GM21423 (cell line): ENCODE measurements around the gene NFKBIZ.
"Not testable (repeated sequence)": the region's sequence is repeated elsewhere in the genome, so short reads cannot be mapped to it uniquely, and the experiment has no call there.

ENCODE experiments used
- ATAC-seq: cut with Tn5 transposase; IDR thresholded peaks from one replicate; pipeline ENCODE4 v1.9.1; 2021; ENCODE audit warnings: mild to moderate bottlenecking, moderate library complexity; ENCODE audit not compliant: unreplicated experiment

NFKBIZ gene

GRCh38 chr3:101868534-101869464, 19.5 kb downstream of the NFKBIZ start:
- ATAC-seq, result no peak

GRCh38 chr3:101870138-101870537, 20.8 kb downstream of the NFKBIZ start:
- ATAC-seq, result no peak

GRCh38 chr3:101873619-101874018, 24.3 kb downstream of the NFKBIZ start:
- ATAC-seq, result no peak

- no peak for ATAC-seq
These were observed 26.8 kb downstream of the NFKBIZ start for GRCh38 chr3:101876142-101876541.

- ATAC-seq, result no peak
These were observed 29.3 kb downstream of the NFKBIZ start for GRCh38 chr3:101878589-101878988.

GRCh38 chr3:101879102-101879501, 29.8 kb downstream of the NFKBIZ start:
- no peak for ATAC-seq

GRCh38 chr3:101879623-101880284, 30.4 kb downstream of the NFKBIZ start:
- no peak for ATAC-seq

- ATAC-seq, result no peak
These were observed 35.5 kb downstream of the NFKBIZ start for GRCh38 chr3:101884776-101885175.

- ATAC-seq, result not testable (repeated sequence)
These were observed 36.3 kb downstream of the NFKBIZ start for GRCh38 chr3:101885584-101885983.

GRCh38 chr3:101886626-101887025, 37.3 kb downstream of the NFKBIZ start:
- no peak for ATAC-seq

- no peak for ATAC-seq
These were observed 39.3 kb downstream of the NFKBIZ start for GRCh38 chr3:101888653-101889052.

GRCh38 chr3:101890716-101891115, 41.4 kb downstream of the NFKBIZ start:
- ATAC-seq, result no peak

- no peak for ATAC-seq
These were observed 43.3 kb downstream of the NFKBIZ start for GRCh38 chr3:101892648-101893047.

GRCh38 chr3:101896083-101896757, 46.9 kb downstream of the NFKBIZ start:
- no peak for ATAC-seq

- no peak for ATAC-seq
These were observed 47.7 kb downstream of the NFKBIZ start for GRCh38 chr3:101897013-101897412.

GRCh38 chr3:101898039-101898438, 48.7 kb downstream of the NFKBIZ start:
- no peak for ATAC-seq

- peak; percentile 88 for ATAC-seq
These were observed 49.4 kb downstream of the NFKBIZ start for GRCh38 chr3:101898752-101899169.

- ATAC-seq, result no peak
These were observed 51.0 kb downstream of the NFKBIZ start for GRCh38 chr3:101900316-101900715.

- ATAC-seq, result no peak
These were observed 51.4 kb downstream of the NFKBIZ start for GRCh38 chr3:101900736-101901135.

- peak; percentile 42 for ATAC-seq
These were observed 52.7 kb downstream of the NFKBIZ start for GRCh38 chr3:101902041-101902440.

GRCh38 chr3:101903451-101903871, 54.1 kb downstream of the NFKBIZ start:
- ATAC-seq, result no peak
